ENCODE results near the gene RAB24.

Gene RAB24

DNA sequence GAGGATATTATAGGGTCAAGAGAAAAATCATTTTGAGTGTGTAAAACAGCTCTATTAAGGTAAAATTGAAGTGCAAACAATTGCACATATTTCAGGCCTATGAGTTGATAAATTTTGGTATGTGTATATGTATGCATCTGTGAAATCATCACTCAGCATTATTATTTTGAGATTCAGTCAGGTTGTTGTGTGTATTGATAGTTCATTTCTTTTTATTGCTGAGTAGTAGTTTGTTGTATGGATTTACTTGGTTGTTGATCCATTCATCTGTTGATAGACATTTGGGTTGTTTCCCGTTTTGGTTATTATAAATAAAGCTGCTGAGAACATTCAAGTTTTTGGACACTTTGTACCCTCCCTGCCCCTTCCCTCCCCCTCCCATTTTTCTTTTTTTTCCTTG, 50.3 kb downstream of the RAB24 start:
- DNase-seq (ENCODE audit: low read depth), result no peak
- no peak overlapping the region for H3K4me3 ChIP-seq (ENCODE audit: low read length)
- TF ChIP-seq, protein P1, sequence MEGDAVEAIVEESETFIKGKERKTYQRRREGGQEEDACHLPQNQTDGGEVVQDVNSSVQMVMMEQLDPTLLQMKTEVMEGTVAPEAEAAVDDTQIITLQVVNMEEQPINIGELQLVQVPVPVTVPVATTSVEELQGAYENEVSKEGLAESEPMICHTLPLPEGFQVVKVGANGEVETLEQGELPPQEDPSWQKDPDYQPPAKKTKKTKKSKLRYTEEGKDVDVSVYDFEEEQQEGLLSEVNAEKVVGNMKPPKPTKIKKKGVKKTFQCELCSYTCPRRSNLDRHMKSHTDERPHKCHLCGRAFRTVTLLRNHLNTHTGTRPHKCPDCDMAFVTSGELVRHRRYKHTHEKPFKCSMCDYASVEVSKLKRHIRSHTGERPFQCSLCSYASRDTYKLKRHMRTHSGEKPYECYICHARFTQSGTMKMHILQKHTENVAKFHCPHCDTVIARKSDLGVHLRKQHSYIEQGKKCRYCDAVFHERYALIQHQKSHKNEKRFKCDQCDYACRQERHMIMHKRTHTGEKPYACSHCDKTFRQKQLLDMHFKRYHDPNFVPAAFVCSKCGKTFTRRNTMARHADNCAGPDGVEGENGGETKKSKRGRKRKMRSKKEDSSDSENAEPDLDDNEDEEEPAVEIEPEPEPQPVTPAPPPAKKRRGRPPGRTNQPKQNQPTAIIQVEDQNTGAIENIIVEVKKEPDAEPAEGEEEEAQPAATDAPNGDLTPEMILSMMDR (conservative IDR thresholded peaks at IDR 0.05; ENCODE audit: low read depth, low read length), result no peak
